Fibroblast of the aortic adventitia (primary cell): ENCODE results near the gene EHD2. TPM values are rescaled to one million over a fixed set of nuclear protein-coding genes. Genes with fewer than 3 reads are reported as not detected.

Experiments used
- DNase-seq: peaks from one replicate; pipeline ENCODE4 v3.0.0-alpha.2; 2010; ENCODE audit warnings: low read depth
- H3K4me3 ChIP-seq: 2 replicates; pipeline ENCODE4 v1.5.1; 2011; ENCODE audit warnings: low read depth, mild to moderate bottlenecking, control low read depth, low read length, moderate library complexity
- CTCF ChIP-seq: IDR thresholded peaks from 2 replicates; pipeline ENCODE4 v1.5.1; 2011; ENCODE audit warnings: mild to moderate bottlenecking, low read length, control low read depth, inconsistent platforms; ENCODE audit not compliant: insufficient read depth
- total RNA-seq: library from RNA; depleted of rRNA; stranded (reverse); fragments of >200 nt; gene quantifications from 2 replicates; pipeline ENCODE4 v1.2.3, GENCODE V29; 2012; ENCODE audit warnings: low replicate concordance

The EHD2 gene
- total RNA-seq, 1 donor: 110 TPM

GRCh38 chr19:47679922-47680857 is 33.0 kb upstream of the EHD2 start:
- H3K4me3 ChIP-seq: no peak overlapping the region
- DNase-seq: no peak
- TF ChIP-seq CTCF: no peak

GRCh38 chr19:47680858-47681332 is 32.3 kb upstream of the EHD2 start:
- no peak overlapping the region for H3K4me3 ChIP-seq
- no peak for DNase-seq
- TF ChIP-seq CTCF: no peak

DNA sequence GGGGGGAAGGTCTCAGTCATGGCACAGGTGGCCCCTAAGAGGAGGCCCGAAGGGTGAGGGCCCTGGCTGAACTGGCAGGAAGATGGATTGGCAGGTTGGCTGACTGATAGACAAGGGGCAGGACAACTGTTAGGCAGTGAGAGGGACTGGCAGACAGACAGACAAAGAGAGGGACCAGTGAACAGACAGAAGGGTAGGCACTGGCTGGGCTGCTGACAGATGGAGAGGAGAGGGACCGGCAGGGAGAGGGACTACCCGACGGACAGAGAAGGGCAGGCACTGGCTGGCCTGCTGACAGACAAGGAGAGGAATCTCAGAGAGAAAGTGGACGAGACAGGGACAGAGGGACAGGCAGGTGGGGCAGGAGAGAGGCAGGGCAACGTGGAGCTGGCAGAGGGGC is 31.8 kb upstream of the EHD2 start:
- no peak for DNase-seq

GRCh38 chr19:47681936-47682335 is 31.3 kb upstream of the EHD2 start:
- no peak for DNase-seq
- no peak overlapping the region for H3K4me3 ChIP-seq
- no peak for TF ChIP-seq CTCF

More for the DNA sequence above, 31.8 kb upstream of the EHD2 start:
- no peak for TF ChIP-seq CTCF
- no peak overlapping the region for H3K4me3 ChIP-seq

DNA sequence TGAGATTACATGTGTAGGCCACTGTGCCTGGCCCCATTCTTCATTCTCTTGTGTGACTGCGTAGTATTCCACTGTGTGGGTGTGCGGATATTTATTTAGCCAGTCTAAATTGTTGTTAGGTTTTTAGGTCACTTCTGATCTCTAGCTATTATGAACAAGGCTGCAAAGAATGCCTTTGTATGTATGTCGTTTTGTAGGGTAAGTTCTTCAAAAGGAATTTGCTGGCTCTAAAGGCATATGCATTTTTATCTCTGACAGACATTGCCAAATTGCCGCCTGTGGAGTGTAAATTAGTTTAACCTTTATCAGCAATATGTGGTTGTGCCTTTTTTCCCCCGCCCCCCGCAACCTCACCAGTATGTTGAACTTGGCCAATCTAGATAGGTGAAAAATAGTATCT is 30.3 kb upstream of the EHD2 start:
- H3K4me3 ChIP-seq: no peak overlapping the region
- no peak for TF ChIP-seq CTCF
- peak; percentile 57 for DNase-seq

DNA sequence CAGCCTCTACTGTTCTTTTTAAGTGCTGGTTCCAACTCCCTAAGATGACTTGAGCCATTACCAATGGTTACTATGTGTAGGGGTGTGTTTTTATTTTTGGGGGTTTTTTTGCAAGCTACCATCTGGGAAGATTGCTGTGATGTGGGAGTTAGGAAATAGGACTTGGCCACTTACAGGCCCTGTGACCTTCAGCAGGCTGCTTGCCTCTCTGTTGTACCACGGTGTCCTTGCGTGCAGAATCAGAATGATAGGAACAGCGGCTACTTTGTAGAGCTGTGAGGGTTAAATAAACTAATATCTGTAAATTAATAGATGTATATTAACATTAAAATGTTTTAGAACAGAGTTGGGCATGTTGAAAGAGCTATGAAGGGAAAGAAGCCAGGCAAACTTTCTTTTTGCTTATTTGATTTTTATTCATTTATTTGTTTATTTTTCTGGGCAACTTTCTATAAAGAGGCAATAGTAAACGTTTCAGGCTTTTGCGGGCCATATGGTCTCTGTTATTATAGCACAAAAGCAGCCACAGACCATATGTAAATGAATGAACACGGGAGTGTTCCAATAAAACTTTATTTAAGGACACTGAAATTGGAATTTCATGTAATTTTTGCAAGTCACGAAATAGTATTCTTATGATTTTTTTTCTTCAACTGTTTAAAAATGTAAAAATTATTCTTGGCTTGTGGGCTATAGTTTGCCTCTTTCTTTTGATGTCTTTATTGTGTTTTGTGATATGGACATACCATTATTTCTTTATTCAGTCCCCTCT is 26.4 kb upstream of the EHD2 start:
- H3K4me3 ChIP-seq: no peak overlapping the region
- DNase-seq: no peak
- no peak for TF ChIP-seq CTCF
